Endothelial cell (in vitro differentiated cells): ENCODE results near the gene PSMC3IP. TPM values are rescaled to one million over a fixed set of nuclear protein-coding genes. Genes with fewer than 3 reads are reported as not detected.

ENCODE experiments used
- DNase-seq: peaks from one replicate; pipeline ENCODE4 v3.0.0; 2021; ENCODE audit warnings: low spot score
- H3K27ac Mint-ChIP-seq: one replicate; pipeline ENCODE4 v1.8.0; 2021; ENCODE audit warnings: mixed read lengths, inconsistent platforms; ENCODE audit not compliant: unreplicated experiment
- H3K27me3 Mint-ChIP-seq: one replicate; pipeline ENCODE4 v1.8.0; 2021; ENCODE audit warnings: mild to moderate bottlenecking, moderate library complexity, mixed read lengths, inconsistent platforms; ENCODE audit not compliant: unreplicated experiment
- H3K36me3 Mint-ChIP-seq: one replicate; pipeline ENCODE4 v1.8.0; 2021; ENCODE audit warnings: mild to moderate bottlenecking, low read depth, mixed read lengths, inconsistent platforms; ENCODE audit not compliant: unreplicated experiment
- H3K4me1 Mint-ChIP-seq: one replicate; pipeline ENCODE4 v1.8.0; 2021; ENCODE audit warnings: mild to moderate bottlenecking, mixed read lengths, inconsistent platforms; ENCODE audit not compliant: unreplicated experiment
- H3K4me3 Mint-ChIP-seq: one replicate; pipeline ENCODE4 v1.8.0; 2021; ENCODE audit warnings: mild to moderate bottlenecking, mixed read lengths, inconsistent platforms; ENCODE audit not compliant: unreplicated experiment
- H3K9me3 Mint-ChIP-seq: one replicate; pipeline ENCODE4 v1.8.0; 2021; ENCODE audit warnings: mixed read lengths, inconsistent platforms; ENCODE audit not compliant: unreplicated experiment
- CTCF ChIP-seq: fragments of 200-600 bp; sonication (generic); IDR thresholded peaks from one replicate; pipeline ENCODE4 v1.5.0; 2021; ENCODE audit warnings: antibody characterized with exemption; ENCODE audit not compliant: unreplicated experiment
- total RNA-seq: library from RNA; stranded (reverse); fragmentation: NEBNext Ultra II Directional; extraction: Animal tissue kit (Norgen Biotek cat#: 25700); gene quantifications from one replicate; pipeline ENCODE4 v1.2.1, GENCODE V29; 2021; ENCODE audit not compliant: unreplicated experiment

The PSMC3IP gene
- total RNA-seq, 1 donor from 2014 or later, result 8.0 TPM

GRCh38 chr17:42581744-42582270 is 4.3 kb upstream of the PSMC3IP start:
- Mint-ChIP-seq H3K27ac (no peak overlapping the region), H3K4me1 (peaks cover 12% of the 10 kb centered on the region), H3K36me3 (peaks cover 33% of the 10 kb centered on the region), H3K4me3 (no peak overlapping the region), H3K9me3 (no peaks in the 10 kb centered on the region), H3K27me3 (peaks cover 9% of the 10 kb centered on the region)
- DNase-seq, result no peak
- no peak for TF ChIP-seq CTCF

- no peak for DNase-seq
- H3K4me1 Mint-ChIP-seq, result peaks cover 17% of the 10 kb centered on the region
- no peak overlapping the region for H3K27ac Mint-ChIP-seq
- H3K9me3 Mint-ChIP-seq, result no peaks in the 10 kb centered on the region
- peak overlapping the region; percentile 7 for H3K4me3 Mint-ChIP-seq
- no peak for TF ChIP-seq CTCF
- peaks cover 10% of the 10 kb centered on the region for H3K27me3 Mint-ChIP-seq
- peaks cover 38% of the 10 kb centered on the region for H3K36me3 Mint-ChIP-seq
Measured at GRCh38 chr17:42579794-42580551, 2.4 kb upstream of the PSMC3IP start.

GRCh38 chr17:42578282-42578869 is 847 bp upstream of the PSMC3IP start:
- Mint-ChIP-seq H3K9me3 (no peaks in the 10 kb centered on the region), H3K27ac (peak overlapping the region; percentile 57), H3K4me1 (peaks cover 24% of the 10 kb centered on the region), H3K27me3 (peaks cover 12% of the 10 kb centered on the region), H3K4me3 (peak overlapping the region; percentile 98), H3K36me3 (peaks cover 32% of the 10 kb centered on the region)
- TF ChIP-seq CTCF, result peak; percentile 52
- peak; percentile 81 for DNase-seq

GRCh38 chr17:42577140-42577531 is 393 bp downstream of the PSMC3IP start:
- Mint-ChIP-seq H3K4me3 (peak overlapping the region; percentile 98), H3K27ac (peak overlapping the region; percentile 62), H3K9me3 (no peaks in the 10 kb centered on the region), H3K4me1 (peaks cover 31% of the 10 kb centered on the region), H3K36me3 (peaks cover 28% of the 10 kb centered on the region), H3K27me3 (peaks cover 12% of the 10 kb centered on the region)
- no peak for DNase-seq
- no peak for TF ChIP-seq CTCF

- no peaks in the 10 kb centered on the region for H3K9me3 Mint-ChIP-seq
- DNase-seq, result no peak
- no peak for TF ChIP-seq CTCF
- H3K4me1 Mint-ChIP-seq, result peaks cover 28% of the 10 kb centered on the region
- H3K4me3 Mint-ChIP-seq, result no peak overlapping the region
- peaks cover 45% of the 10 kb centered on the region for H3K36me3 Mint-ChIP-seq
- peaks cover 12% of the 10 kb centered on the region for H3K27me3 Mint-ChIP-seq
- no peak overlapping the region for H3K27ac Mint-ChIP-seq
Measured at GRCh38 chr17:42574463-42574862, 3.1 kb downstream of the PSMC3IP start.
